Loucy (cell line): ENCODE data around the gene SVOPL.

Experiments used
- H2AFZ ChIP-seq: fragments of 200-600 bp; sonication (generic); 2 replicates; pipeline ENCODE4 v1.6.0; 2016; ENCODE audit warnings: antibody characterized with exemption, mild to moderate bottlenecking, low read length, moderate library complexity
- H3F3A ChIP-seq: fragments of 200-600 bp; 2 replicates; pipeline ENCODE4 v1.6.0; 2016; ENCODE audit warnings: antibody characterized with exemption, low read depth, mild to moderate bottlenecking
- H3K27me3 ChIP-seq: fragments of 200-600 bp; sonication (generic); 2 replicates; pipeline ENCODE4 v1.6.1; 2014; ENCODE audit warnings: low read length, mild to moderate bottlenecking; ENCODE audit not compliant: insufficient read depth, poor library complexity, severe bottlenecking
- H3K36me3 ChIP-seq: fragments of 200-600 bp; sonication (generic); 2 replicates; pipeline ENCODE4 v1.6.1; 2016; ENCODE audit warnings: low read length; ENCODE audit not compliant: insufficient read depth
- H3K4me1 ChIP-seq: fragments of 200-600 bp; sonication (generic); 2 replicates; pipeline ENCODE4 v1.5.1; 2014; ENCODE audit warnings: low read length, mild to moderate bottlenecking; ENCODE audit not compliant: insufficient read depth, poor library complexity, severe bottlenecking
- H3K4me2 ChIP-seq: fragments of 200-600 bp; sonication (generic); 2 replicates; pipeline ENCODE4 v1.6.0; 2014; ENCODE audit warnings: antibody characterized with exemption, low read length, low read depth, mild to moderate bottlenecking; ENCODE audit not compliant: poor library complexity, severe bottlenecking
- H3K4me3 ChIP-seq: fragments of 200-600 bp; sonication (generic); 2 replicates; pipeline ENCODE4 v1.5.1; 2014; ENCODE audit warnings: low read length, mild to moderate bottlenecking, mixed read lengths; ENCODE audit not compliant: poor library complexity, severe bottlenecking
- H3K79me2 ChIP-seq: fragments of 200-600 bp; sonication (generic); 2 replicates; pipeline ENCODE4 v1.6.1; 2014; ENCODE audit warnings: low read length; ENCODE audit not compliant: insufficient read depth
- H3K9ac ChIP-seq: fragments of 200-600 bp; sonication (generic); 2 replicates; pipeline ENCODE4 v1.6.0; 2014; ENCODE audit warnings: mild to moderate bottlenecking, low read depth, low read length, moderate library complexity; ENCODE audit not compliant: poor library complexity, severe bottlenecking
- H3K9me2 ChIP-seq: fragments of 200-600 bp; sonication (generic); replicated peaks from 2 replicates; pipeline ENCODE4 v1.6.1; 2016; ENCODE audit warnings: low read depth, low read length, mixed read lengths
- H3K9me3 ChIP-seq: fragments of 200-600 bp; sonication (generic); 2 replicates; pipeline ENCODE4 v1.6.1; 2014; ENCODE audit warnings: mild to moderate bottlenecking, antibody characterized with exemption, low read length, low read depth; ENCODE audit not compliant: insufficient read depth
- H4K20me1 ChIP-seq: fragments of 200-600 bp; sonication (generic); 2 replicates; pipeline ENCODE4 v1.6.0; 2014; ENCODE audit warnings: antibody characterized with exemption, low read length, mild to moderate bottlenecking; ENCODE audit not compliant: insufficient read depth, poor library complexity, severe bottlenecking
- EZH2phosphoT487 ChIP-seq: fragments of 200-600 bp; IDR thresholded peaks from 2 replicates; pipeline ENCODE4 v1.6.1; 2018; ENCODE audit warnings: antibody characterized with exemption, mild to moderate bottlenecking, moderate library complexity, borderline replicate concordance
- TF ChIP-seq, protein P1 (sequence below): fragments of 200-600 bp; sonication (generic); conservative IDR thresholded peaks from 2 replicates; pipeline ENCODE4 v1.5.1; 2014; ENCODE audit warnings: mild to moderate bottlenecking, antibody characterized with exemption, low read length

The SVOPL gene

DNA sequence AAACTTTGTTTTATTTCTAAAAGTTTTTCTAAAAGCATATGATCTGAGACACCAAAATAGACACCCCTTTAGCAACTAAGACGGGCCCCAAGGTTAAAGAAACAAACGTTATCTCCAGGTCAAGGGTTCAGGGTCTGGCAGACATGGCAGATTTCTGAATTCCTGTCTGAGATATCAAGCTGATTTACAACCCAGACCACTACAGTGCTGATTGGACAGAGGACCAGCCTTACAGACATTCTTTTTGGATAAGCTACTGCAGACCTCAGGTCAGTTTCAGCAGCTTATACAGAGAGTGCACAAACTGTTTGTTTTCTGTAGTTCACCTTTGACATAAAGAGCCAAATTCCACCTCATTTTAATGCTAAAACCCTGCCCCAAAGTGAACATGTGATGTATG, 34.8 kb downstream of the SVOPL start:
- Histone ChIP-seq H3K9me2 (no peaks in the 10 kb centered on the region), H3K79me2 (no peaks in the 10 kb centered on the region), H3F3A (no peaks in the 10 kb centered on the region), H3K36me3 (no peaks in the 10 kb centered on the region), H3K4me1 (peaks cover 37% of the 10 kb centered on the region), H4K20me1 (no peaks in the 10 kb centered on the region), H3K9me3 (no peaks in the 10 kb centered on the region), H3K4me2 (no peak overlapping the region), H2AFZ (no peak overlapping the region), H3K4me3 (no peak overlapping the region), H3K9ac (no peak overlapping the region), H3K27me3 (no peaks in the 10 kb centered on the region)
- TF ChIP-seq, protein P1, sequence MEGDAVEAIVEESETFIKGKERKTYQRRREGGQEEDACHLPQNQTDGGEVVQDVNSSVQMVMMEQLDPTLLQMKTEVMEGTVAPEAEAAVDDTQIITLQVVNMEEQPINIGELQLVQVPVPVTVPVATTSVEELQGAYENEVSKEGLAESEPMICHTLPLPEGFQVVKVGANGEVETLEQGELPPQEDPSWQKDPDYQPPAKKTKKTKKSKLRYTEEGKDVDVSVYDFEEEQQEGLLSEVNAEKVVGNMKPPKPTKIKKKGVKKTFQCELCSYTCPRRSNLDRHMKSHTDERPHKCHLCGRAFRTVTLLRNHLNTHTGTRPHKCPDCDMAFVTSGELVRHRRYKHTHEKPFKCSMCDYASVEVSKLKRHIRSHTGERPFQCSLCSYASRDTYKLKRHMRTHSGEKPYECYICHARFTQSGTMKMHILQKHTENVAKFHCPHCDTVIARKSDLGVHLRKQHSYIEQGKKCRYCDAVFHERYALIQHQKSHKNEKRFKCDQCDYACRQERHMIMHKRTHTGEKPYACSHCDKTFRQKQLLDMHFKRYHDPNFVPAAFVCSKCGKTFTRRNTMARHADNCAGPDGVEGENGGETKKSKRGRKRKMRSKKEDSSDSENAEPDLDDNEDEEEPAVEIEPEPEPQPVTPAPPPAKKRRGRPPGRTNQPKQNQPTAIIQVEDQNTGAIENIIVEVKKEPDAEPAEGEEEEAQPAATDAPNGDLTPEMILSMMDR = no peak
- no peak for TF ChIP-seq EZH2phosphoT487

DNA sequence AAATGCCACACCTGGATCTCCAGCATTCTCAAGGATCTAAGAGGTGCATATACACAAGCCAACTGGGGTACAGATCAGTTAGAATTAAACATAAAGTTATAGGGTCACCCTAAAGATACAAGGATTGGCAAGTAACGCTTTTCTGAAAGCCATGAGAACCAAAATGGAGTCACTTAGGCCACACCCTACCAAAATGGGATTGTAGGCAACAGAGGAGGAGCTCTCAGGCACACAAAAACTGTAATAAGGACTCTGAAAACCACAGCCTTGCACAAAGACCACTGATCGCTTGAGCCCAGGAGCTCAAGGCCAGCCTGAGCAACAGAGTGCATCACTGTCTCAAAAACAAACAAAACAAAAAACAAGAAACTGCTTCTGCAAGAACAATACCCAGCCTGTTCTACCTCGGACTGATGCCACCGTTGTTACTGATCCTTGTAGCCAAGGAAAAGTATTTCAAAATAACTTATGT, 35.5 kb downstream of the SVOPL start:
- H3K4me3 ChIP-seq = no peak overlapping the region
- H3K4me2 ChIP-seq = no peak overlapping the region
- H3F3A ChIP-seq = no peaks in the 10 kb centered on the region
- peaks cover 37% of the 10 kb centered on the region for H3K4me1 ChIP-seq
- no peak overlapping the region for H3K9ac ChIP-seq
- no peaks in the 10 kb centered on the region for H3K79me2 ChIP-seq
- H4K20me1 ChIP-seq = no peaks in the 10 kb centered on the region
- H2AFZ ChIP-seq = no peak overlapping the region
- no peaks in the 10 kb centered on the region for H3K9me2 ChIP-seq
- no peak for TF ChIP-seq EZH2phosphoT487
- TF ChIP-seq, protein P1 = no peak
- H3K36me3 ChIP-seq = no peaks in the 10 kb centered on the region
- no peaks in the 10 kb centered on the region for H3K27me3 ChIP-seq
- H3K9me3 ChIP-seq = no peaks in the 10 kb centered on the region

DNA sequence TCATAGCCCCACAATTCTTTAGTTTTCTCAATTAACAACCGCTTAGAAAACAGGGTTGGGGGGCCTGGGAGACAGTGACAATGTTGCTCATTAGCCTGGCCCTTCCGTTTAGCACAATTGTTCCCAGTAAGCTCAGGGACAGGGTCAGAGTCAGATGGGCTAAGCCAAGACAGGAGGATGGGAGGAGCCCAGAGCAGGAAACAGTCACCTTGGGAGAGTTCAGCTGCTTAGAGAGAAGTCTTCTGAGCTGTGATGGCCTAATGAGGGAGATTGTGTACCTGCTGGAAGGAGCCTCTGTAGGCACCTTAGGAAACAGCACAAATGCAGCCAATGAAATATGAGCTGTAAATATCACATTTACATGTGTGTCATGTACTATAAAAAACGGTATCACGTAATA, 35.9 kb downstream of the SVOPL start:
- Histone ChIP-seq H3K36me3 (no peaks in the 10 kb centered on the region), H3F3A (no peaks in the 10 kb centered on the region), H3K27me3 (no peaks in the 10 kb centered on the region), H3K4me2 (no peak overlapping the region), H3K79me2 (no peaks in the 10 kb centered on the region), H4K20me1 (no peaks in the 10 kb centered on the region), H3K4me3 (no peak overlapping the region), H3K9me2 (no peaks in the 10 kb centered on the region), H2AFZ (no peak overlapping the region), H3K9me3 (no peaks in the 10 kb centered on the region), H3K4me1 (peaks cover 34% of the 10 kb centered on the region), H3K9ac (no peak overlapping the region)
- TF ChIP-seq EZH2phosphoT487 = no peak
- TF ChIP-seq, protein P1 = no peak
